Muscle layer of duodenum (tissue), 2 donors: ENCODE results near the gene SLC25A47.

Experiments
- H3K27ac ChIP-seq: one replicate; pipeline ENCODE4 v1.7.0; 2013; ENCODE audit warnings: mild to moderate bottlenecking, low read length
- H3K27me3 ChIP-seq: one replicate; pipeline ENCODE4 v1.7.0; 2013; ENCODE audit warnings: low read depth, mild to moderate bottlenecking, control low read depth, low read length
- H3K36me3 ChIP-seq, 2 donors: one replicate each; pipeline ENCODE4 v1.7.0; 2013; ENCODE audit warnings: low read length in 2 of 2, control low read depth in 1 of 2, mild to moderate bottlenecking in 1 of 2; ENCODE audit not compliant: insufficient read depth in 2 of 2, control insufficient read depth in 1 of 2
- H3K4me1 ChIP-seq, 2 donors: one replicate each; pipeline ENCODE4 v1.7.0; 2013; ENCODE audit warnings: low read length in 2 of 2, mild to moderate bottlenecking in 2 of 2, control low read depth in 1 of 2, moderate library complexity in 1 of 2; ENCODE audit not compliant: insufficient read depth in 2 of 2, control insufficient read depth in 1 of 2
- H3K4me3 ChIP-seq, 2 donors: one replicate each; pipeline ENCODE4 v1.7.0; 2013; ENCODE audit warnings: low read length in 2 of 2, low read depth in 1 of 2, mild to moderate bottlenecking in 1 of 2
- H3K9me3 ChIP-seq, 2 donors: one replicate each; pipeline ENCODE4 v1.7.0; 2013; ENCODE audit warnings: low read length in 2 of 2, control low read depth in 1 of 2, mild to moderate bottlenecking in 1 of 2; ENCODE audit not compliant: control insufficient read depth in 1 of 2
- donor health status: healthy.

SLC25A47 gene

DNA sequence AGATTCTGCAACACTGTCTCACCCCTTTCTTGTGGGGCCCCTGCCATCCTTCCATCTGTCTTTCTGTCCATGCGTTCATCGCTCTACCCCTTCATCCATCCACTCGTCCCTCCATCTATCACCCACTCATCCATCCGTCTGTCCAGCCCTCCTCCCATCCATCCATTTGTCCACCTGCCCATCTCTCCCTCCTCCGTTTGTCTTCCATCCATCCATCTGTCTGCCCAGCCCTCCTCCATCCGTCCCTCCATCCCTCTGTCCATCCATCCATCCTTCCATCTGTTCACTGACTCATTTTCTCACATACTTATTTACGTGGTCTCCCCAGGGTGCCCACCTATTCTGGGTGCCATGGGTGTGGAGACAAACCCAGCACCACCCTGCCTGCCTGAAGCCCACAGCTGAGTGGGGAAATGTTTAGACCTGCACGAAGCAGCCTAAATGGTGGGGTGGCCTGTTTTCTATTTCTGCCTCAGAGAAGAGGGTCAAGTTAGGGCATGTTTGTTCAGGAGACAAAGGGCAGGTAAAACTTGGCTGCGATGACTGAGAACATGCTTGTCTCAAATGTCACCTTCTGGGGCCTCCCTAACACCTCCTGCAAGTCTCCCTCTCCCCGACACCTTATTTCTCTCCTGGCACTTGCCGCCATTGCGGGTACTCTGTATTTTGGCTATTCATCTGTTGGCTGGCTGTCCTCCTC lies 2.8 kb upstream of the SLC25A47 start:
- H3K27me3 ChIP-seq: no peaks in the 10 kb centered on the region
- no peak overlapping the region for H3K27ac ChIP-seq
- H3K4me1 ChIP-seq: peaks cover 3 to 7% of the 10 kb centered on the region in 2 donors
- no peaks in the 10 kb centered on the region for H3K9me3 ChIP-seq
- H3K4me3 ChIP-seq: no peak overlapping the region
- no peaks in the 10 kb centered on the region for H3K36me3 ChIP-seq

- no peaks in the 10 kb centered on the region for H3K27me3 ChIP-seq
- H3K9me3 ChIP-seq: no peaks in the 10 kb centered on the region
- no peaks in the 10 kb centered on the region for H3K36me3 ChIP-seq
- H3K4me3 ChIP-seq: no peak overlapping the region
- peaks cover 3 to 7% of the 10 kb centered on the region in 2 donors for H3K4me1 ChIP-seq
- no peak overlapping the region for H3K27ac ChIP-seq
These were observed 1.5 kb upstream of the SLC25A47 start for GRCh38 chr14:100321473-100322137.

- H3K9me3 ChIP-seq: no peaks in the 10 kb centered on the region
- no peaks in the 10 kb centered on the region for H3K36me3 ChIP-seq
- H3K4me1 ChIP-seq: peaks cover 3 to 7% of the 10 kb centered on the region in 2 donors
- no peak overlapping the region for H3K4me3 ChIP-seq
- H3K27me3 ChIP-seq: no peaks in the 10 kb centered on the region
- H3K27ac ChIP-seq: no peak overlapping the region
These were observed 791 bp upstream of the SLC25A47 start for GRCh38 chr14:100322138-100322957.

- no peak overlapping the region for H3K27ac ChIP-seq
- H3K4me1 ChIP-seq: peaks cover 0 to 3% of the 10 kb centered on the region in 2 donors
- H3K4me3 ChIP-seq: no peak overlapping the region
- no peaks in the 10 kb centered on the region for H3K9me3 ChIP-seq
- H3K36me3 ChIP-seq: no peaks in the 10 kb centered on the region
- H3K27me3 ChIP-seq: no peaks in the 10 kb centered on the region
These were observed 786 bp downstream of the SLC25A47 start for GRCh38 chr14:100323942-100324307.

DNA sequence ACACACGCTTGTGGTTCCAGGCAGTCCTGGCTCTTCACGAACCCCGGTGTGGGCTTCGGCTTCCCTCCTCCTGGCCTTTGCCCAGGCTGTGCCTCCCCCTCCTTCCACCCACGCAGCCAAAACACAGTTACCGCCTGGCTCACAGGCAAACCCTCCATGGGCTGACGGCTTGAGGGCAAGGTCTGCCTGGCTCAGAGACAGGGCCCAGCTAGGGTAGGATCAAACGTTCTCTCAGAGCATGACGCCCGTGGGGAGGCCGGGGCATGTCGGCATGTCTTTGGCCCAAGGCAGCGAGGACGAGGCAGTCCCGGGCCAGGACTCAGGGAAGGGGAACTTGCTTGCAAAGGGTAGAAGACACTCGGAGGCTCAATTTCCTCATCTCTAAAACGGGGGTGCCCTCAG lies 2.1 kb downstream of the SLC25A47 start:
- peaks cover 0 to 3% of the 10 kb centered on the region in 2 donors for H3K4me1 ChIP-seq
- no peak overlapping the region for H3K4me3 ChIP-seq
- no peaks in the 10 kb centered on the region for H3K9me3 ChIP-seq
- H3K36me3 ChIP-seq: no peaks in the 10 kb centered on the region
- no peak overlapping the region for H3K27ac ChIP-seq
- H3K27me3 ChIP-seq: no peaks in the 10 kb centered on the region

DNA sequence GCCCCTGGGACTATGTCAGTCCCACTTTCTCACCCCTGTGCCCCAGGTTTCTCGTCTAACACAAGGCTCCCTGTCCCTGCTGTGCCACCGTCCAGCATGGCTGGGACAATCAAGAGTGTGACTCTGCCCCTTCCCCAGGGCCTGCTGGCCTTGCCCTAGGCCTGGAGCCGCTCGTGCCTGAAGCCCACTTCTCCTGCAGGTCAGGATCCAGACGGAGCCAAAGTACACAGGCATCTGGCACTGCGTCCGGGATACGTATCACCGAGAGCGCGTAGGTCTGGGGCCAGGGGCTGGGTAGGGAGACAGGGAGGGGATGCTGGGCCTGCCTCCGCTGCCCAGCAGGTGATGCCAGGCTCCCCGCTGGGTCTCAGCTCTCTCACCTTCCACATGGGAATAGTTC lies 2.8 kb downstream of the SLC25A47 start:
- Histone ChIP-seq H3K9me3 (no peaks in the 10 kb centered on the region), H3K4me3 (no peak overlapping the region), H3K36me3 (no peaks in the 10 kb centered on the region), H3K27me3 (no peaks in the 10 kb centered on the region), H3K4me1 (no peaks in the 10 kb centered on the region), H3K27ac (no peak overlapping the region)

GRCh38 chr14:100327128-100327527 lies 4.0 kb downstream of the SLC25A47 start:
- Histone ChIP-seq H3K4me1 (no peaks in the 10 kb centered on the region), H3K27me3 (no peaks in the 10 kb centered on the region), H3K27ac (no peak overlapping the region), H3K4me3 (no peak overlapping the region), H3K36me3 (no peaks in the 10 kb centered on the region), H3K9me3 (no peaks in the 10 kb centered on the region)

GRCh38 chr14:100328495-100329163 lies 5.5 kb downstream of the SLC25A47 start:
- Histone ChIP-seq H3K9me3 (no peaks in the 10 kb centered on the region), H3K36me3 (peaks cover 0 to 8% of the 10 kb centered on the region in 2 donors), H3K4me3 (no peak overlapping the region), H3K27ac (no peak overlapping the region), H3K4me1 (no peaks in the 10 kb centered on the region), H3K27me3 (no peaks in the 10 kb centered on the region)

DNA sequence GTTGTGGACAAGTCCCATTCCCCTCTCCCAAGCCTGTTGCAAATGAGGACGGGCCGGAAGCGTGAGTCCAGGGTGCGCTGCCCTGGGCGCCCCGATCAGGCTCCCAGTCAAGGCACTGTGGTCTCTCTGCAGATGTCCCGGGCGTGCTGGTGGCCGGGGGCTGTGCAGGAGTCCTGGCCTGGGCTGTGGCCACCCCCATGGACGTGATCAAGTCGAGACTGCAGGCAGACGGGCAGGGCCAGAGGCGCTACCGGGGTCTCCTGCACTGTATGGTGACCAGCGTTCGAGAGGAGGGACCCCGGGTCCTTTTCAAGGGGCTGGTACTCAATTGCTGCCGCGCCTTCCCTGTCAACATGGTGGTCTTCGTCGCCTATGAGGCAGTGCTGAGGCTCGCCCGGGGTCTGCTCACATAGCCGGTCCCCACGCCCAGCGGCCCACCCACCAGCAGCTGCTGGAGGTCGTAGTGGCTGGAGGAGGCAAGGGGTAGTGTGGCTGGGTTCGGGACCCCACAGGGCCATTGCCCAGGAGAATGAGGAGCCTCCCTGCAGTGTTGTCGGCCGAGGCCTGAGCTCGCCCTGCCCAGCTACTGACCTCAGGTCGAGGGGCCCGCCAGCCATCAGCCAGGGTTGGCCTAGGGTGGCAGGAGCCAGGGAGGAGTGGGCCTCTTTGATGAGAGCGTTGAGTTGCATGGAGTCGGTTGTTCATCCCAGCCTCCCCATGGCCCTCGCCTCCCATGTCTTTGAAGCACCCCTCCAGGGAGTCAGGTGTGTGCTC lies 6.3 kb downstream of the SLC25A47 start:
- Histone ChIP-seq H3K4me3 (no peak overlapping the region), H3K36me3 (peaks cover 3 to 15% of the 10 kb centered on the region in 2 donors), H3K27me3 (no peaks in the 10 kb centered on the region), H3K9me3 (no peaks in the 10 kb centered on the region), H3K4me1 (no peaks in the 10 kb centered on the region), H3K27ac (no peak overlapping the region)

- Histone ChIP-seq H3K36me3 (peaks cover 9 to 20% of the 10 kb centered on the region in 2 donors), H3K27ac (no peak overlapping the region)
These were observed 6.8 kb downstream of the SLC25A47 start for GRCh38 chr14:100330007-100330344.

More at GRCh38 chr14:100330007-100330344, 6.8 kb downstream of the SLC25A47 start:
- Histone ChIP-seq H3K4me3 (no peak overlapping the region), H3K4me1 (no peaks in the 10 kb centered on the region), H3K27me3 (no peaks in the 10 kb centered on the region), H3K9me3 (no peaks in the 10 kb centered on the region)
